HG02642 (cell line): ENCODE data around the gene FPGS.
"Not testable (repeated sequence)": the region's sequence is repeated elsewhere in the genome, so short reads cannot be mapped to it uniquely, and the experiment has no call there.

ENCODE experiments used
- ATAC-seq: cut with Tn5 transposase; IDR thresholded peaks from one replicate; pipeline ENCODE4 v1.9.1; 2021; ENCODE audit warnings: mild to moderate bottlenecking; ENCODE audit not compliant: unreplicated experiment, poor library complexity

FPGS gene

GRCh38 chr9:127832248-127832647 lies 29.6 kb downstream of the FPGS start:
- ATAC-seq, result no peak

GRCh38 chr9:127833555-127833954 lies 30.9 kb downstream of the FPGS start:
- ATAC-seq, result no peak

- no peak for ATAC-seq
Measured at GRCh38 chr9:127835991-127836516, 33.4 kb downstream of the FPGS start.

GRCh38 chr9:127836561-127836960 lies 33.9 kb downstream of the FPGS start:
- not testable (repeated sequence) for ATAC-seq

GRCh38 chr9:127837346-127837745 lies 34.7 kb downstream of the FPGS start:
- no peak for ATAC-seq

GRCh38 chr9:127838375-127839078 lies 35.8 kb downstream of the FPGS start:
- no peak for ATAC-seq

GRCh38 chr9:127841087-127841835 lies 38.6 kb downstream of the FPGS start:
- ATAC-seq, result no peak

- no peak for ATAC-seq
Measured at GRCh38 chr9:127844821-127845359, 42.2 kb downstream of the FPGS start.

GRCh38 chr9:127845619-127846018 lies 42.9 kb downstream of the FPGS start:
- not testable (repeated sequence) for ATAC-seq

GRCh38 chr9:127846443-127847177 lies 43.9 kb downstream of the FPGS start:
- no peak for ATAC-seq

GRCh38 chr9:127847178-127847510 lies 44.5 kb downstream of the FPGS start:
- ATAC-seq, result no peak

GRCh38 chr9:127847833-127848755 lies 45.4 kb downstream of the FPGS start:
- no peak for ATAC-seq

- ATAC-seq, result no peak
Measured at GRCh38 chr9:127848756-127849504, 46.2 kb downstream of the FPGS start.

- no peak for ATAC-seq
Measured at GRCh38 chr9:127850286-127850830, 47.7 kb downstream of the FPGS start.

GRCh38 chr9:127852829-127853228 lies 50.1 kb downstream of the FPGS start:
- ATAC-seq, result no peak

GRCh38 chr9:127853312-127854183 lies 50.9 kb downstream of the FPGS start:
- no peak for ATAC-seq

GRCh38 chr9:127854184-127854806 lies 51.6 kb downstream of the FPGS start, which contains the start of gene ENG:
Gene ENG, minus strand, starts transcription at chr9:127854658. Its CDS starts 303 bp downstream, at chr9:127854355.
- ATAC-seq, result no peak
